Posterior cingulate gyrus (tissue), 11 donors: ENCODE measurements around the gene TTC23.
"Not testable (repeated sequence)": the region's sequence is repeated elsewhere in the genome, so short reads cannot be mapped to it uniquely, and the experiment has no call there.

Source experiments
- DNase-seq, 10 donors: peaks; one replicate each; pipeline versions ENCODE4 v3.0.0 to v3.0.0-alpha.2; 2020 to 2021; ENCODE audit warnings: mixed read lengths in 3 of 10
- intact Hi-C: fragments of 100-400 bp; cut with DNase I; formaldehyde crosslinking; loops from one replicate; pipeline ENCODE4 v1.15.1; 2023

TTC23 gene

GRCh38 chr15:99209326-99209725 is 40.1 kb downstream of the TTC23 start:
- intact Hi-C loops = no loop called here

GRCh38 chr15:99207672-99208071 is 41.7 kb downstream of the TTC23 start:
- DNase-seq = no peak
- intact Hi-C loops = no loop called here

More at GRCh38 chr15:99209326-99209725, 40.1 kb downstream of the TTC23 start:
- no peak for DNase-seq

- DNase-seq = no peak
- intact Hi-C loops = no loop called here
Measured at GRCh38 chr15:99202176-99202552, 47.2 kb downstream of the TTC23 start.

GRCh38 chr15:99201408-99202175 is 47.8 kb downstream of the TTC23 start:
- intact Hi-C loops = no loop called here

GRCh38 chr15:99197856-99198255 is 51.5 kb downstream of the TTC23 start:
- intact Hi-C loops = no loop called here
- no peak for DNase-seq

More at GRCh38 chr15:99201408-99202175, 47.8 kb downstream of the TTC23 start:
- no peak for DNase-seq

- DNase-seq, intact Hi-C loops: not testable (repeated sequence)
Measured at GRCh38 chr15:99192181-99192580, 57.2 kb downstream of the TTC23 start.

GRCh38 chr15:99187936-99188335 is 61.4 kb downstream of the TTC23 start:
- no peak for DNase-seq
- intact Hi-C loops = no loop called here

GRCh38 chr15:99185414-99186130 is 63.8 kb downstream of the TTC23 start:
- no peak for DNase-seq
- intact Hi-C loops = no loop called here

GRCh38 chr15:99182791-99183190 is 66.6 kb downstream of the TTC23 start:
- no peak for DNase-seq
- intact Hi-C loops = no loop called here

- intact Hi-C loops = no loop called here
Measured at GRCh38 chr15:99181545-99181971, 67.8 kb downstream of the TTC23 start.

GRCh38 chr15:99180964-99181306 is 68.4 kb downstream of the TTC23 start:
- DNase-seq = no peak
- intact Hi-C loops = no loop called here

More at GRCh38 chr15:99181545-99181971, 67.8 kb downstream of the TTC23 start:
- DNase-seq = no peak

- no peak for DNase-seq
- intact Hi-C loops = no loop called here
Measured at GRCh38 chr15:99180086-99180963, 69.1 kb downstream of the TTC23 start.

- intact Hi-C loops = no loop called here
- DNase-seq = no peak
Measured at GRCh38 chr15:99177679-99178078, 71.7 kb downstream of the TTC23 start.

- intact Hi-C loops = no loop called here
- DNase-seq = no peak
Measured at GRCh38 chr15:99176757-99177156, 72.6 kb downstream of the TTC23 start.

GRCh38 chr15:99174567-99175395 is 74.6 kb downstream of the TTC23 start:
- intact Hi-C loops = no loop called here

GRCh38 chr15:99172989-99173388 is 76.4 kb downstream of the TTC23 start:
- no peak for DNase-seq
- intact Hi-C loops = no loop called here

More at GRCh38 chr15:99174567-99175395, 74.6 kb downstream of the TTC23 start:
- DNase-seq = no peak

- intact Hi-C loops = no loop called here
- DNase-seq = no peak
Measured at GRCh38 chr15:99172171-99172570, 77.2 kb downstream of the TTC23 start.

- no peak for DNase-seq
- intact Hi-C loops = loop anchor here (2.0 kb wide), 1 partner anchor 42 kb away; no protein-coding TSS in a partner anchor
Measured at GRCh38 chr15:99170476-99171065, 78.8 kb downstream of the TTC23 start.

- DNase-seq = no peak
- intact Hi-C loops = loop anchor here (2.0 kb wide), 1 partner anchor 43 kb away; no protein-coding TSS in a partner anchor
Measured at GRCh38 chr15:99169769-99170311, 79.5 kb downstream of the TTC23 start.
